Calu3 (cell line): Measurements from ENCODE around the gene NOTO. TPM values are rescaled to one million over a fixed set of nuclear protein-coding genes. Genes with fewer than 3 reads are reported as not detected.

Source experiments
- BruUV-seq: library from RNA; stranded (reverse); fragments of 400-500 nt; replicated peaks from 2 replicates; lab custom pipeline; 2021; lab: Mats Ljungman, UMichigan
- CTCF ChIA-PET: fragments of 300-600 bp; sonication (Branson Sonifier 250); formaldehyde crosslinking; loops from one replicate; lab custom pipeline; 2022; ENCODE audit warnings: antibody characterized with exemption; lab: Charles Lee
- DNase-seq: peaks from one replicate; pipeline ENCODE4 v3.0.0; 2022
- H3K27ac Mint-ChIP-seq: one replicate; pipeline ENCODE4 v1.8.0; 2022; ENCODE audit warnings: mixed read lengths; ENCODE audit not compliant: unreplicated experiment
- H3K27me3 Mint-ChIP-seq: one replicate; pipeline ENCODE4 v1.8.0; 2022; ENCODE audit warnings: mixed read lengths; ENCODE audit not compliant: unreplicated experiment
- H3K36me3 Mint-ChIP-seq: one replicate; pipeline ENCODE4 v1.8.0; 2022; ENCODE audit warnings: mild to moderate bottlenecking, moderate library complexity, mixed read lengths; ENCODE audit not compliant: insufficient read depth, unreplicated experiment
- H3K4me1 Mint-ChIP-seq: one replicate; pipeline ENCODE4 v1.8.0; 2022; ENCODE audit warnings: mild to moderate bottlenecking, low read depth, mixed read lengths; ENCODE audit not compliant: unreplicated experiment
- H3K4me3 Mint-ChIP-seq: one replicate; pipeline ENCODE4 v1.8.0; 2022; ENCODE audit warnings: mild to moderate bottlenecking, low read depth, moderate library complexity, mixed read lengths; ENCODE audit not compliant: unreplicated experiment
- H3K9me3 Mint-ChIP-seq: one replicate; pipeline ENCODE4 v1.8.0; 2022; ENCODE audit warnings: low read depth, mixed read lengths; ENCODE audit not compliant: unreplicated experiment
- intact Hi-C: fragments of 100-400 bp; cut with micrococcal nuclease; formaldehyde crosslinking; loops from one replicate; pipeline ENCODE4 v1.10.0; 2022; ENCODE audit not compliant: unreplicated experiment
- total RNA-seq: library from RNA; stranded (reverse); gene quantifications from 2 replicates; pipeline ENCODE4 v1.2.3, GENCODE V29; 2022
- TF ChIP-seq, protein P1 (sequence below): fragments of 200-600 bp; IDR thresholded peaks from one replicate; pipeline ENCODE4 v1.8.0; 2022; ENCODE audit warnings: antibody characterized with exemption; ENCODE audit not compliant: unreplicated experiment

The NOTO gene
- total RNA-seq, 1 experiment from 2014 or later = not detected

DNA sequence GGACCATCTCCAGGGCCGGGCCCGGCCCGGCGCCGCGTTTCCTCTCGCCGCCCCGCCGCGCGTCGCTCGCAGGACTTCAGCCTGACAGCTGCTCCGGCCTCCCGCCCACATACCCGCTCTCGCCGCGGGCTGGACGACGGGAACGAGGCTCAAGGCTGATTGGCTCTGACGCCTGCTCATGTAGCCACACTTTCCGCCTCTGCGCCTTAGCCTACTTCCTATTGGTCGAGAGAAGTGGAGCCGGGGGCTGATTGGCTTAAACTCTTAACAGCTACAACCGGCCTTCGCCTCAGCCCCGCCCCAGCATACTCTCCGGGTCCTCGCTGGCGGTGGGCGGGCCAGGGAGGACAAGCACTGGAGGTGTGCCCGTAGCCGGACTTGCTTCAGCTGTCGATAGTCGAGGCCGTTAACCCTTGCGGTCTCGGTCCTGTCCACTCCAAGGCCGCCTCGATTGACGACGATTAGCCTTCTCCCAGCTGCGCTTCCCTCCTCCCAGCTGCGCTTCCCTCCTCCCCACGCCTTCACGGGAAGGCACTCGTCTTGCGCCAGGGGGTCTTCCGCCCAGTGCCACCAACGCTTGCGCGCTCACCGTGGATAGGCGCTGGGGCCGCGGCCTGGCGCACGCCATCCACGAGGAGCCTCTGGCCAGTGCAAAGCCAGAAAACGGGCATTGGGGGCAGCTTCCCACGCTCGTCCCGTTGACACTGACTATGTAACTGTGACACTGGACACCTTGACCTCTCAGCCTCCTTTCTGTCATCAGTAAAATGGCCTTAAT, 31.0 kb downstream of the NOTO start, which contains the start of gene PRADC1:
TSS of gene PRADC1 (minus strand) at position 86 of the 778 bp plus-strand sequence. CDS start at position 7, 79 bp downstream.
- TF ChIP-seq, protein P1, sequence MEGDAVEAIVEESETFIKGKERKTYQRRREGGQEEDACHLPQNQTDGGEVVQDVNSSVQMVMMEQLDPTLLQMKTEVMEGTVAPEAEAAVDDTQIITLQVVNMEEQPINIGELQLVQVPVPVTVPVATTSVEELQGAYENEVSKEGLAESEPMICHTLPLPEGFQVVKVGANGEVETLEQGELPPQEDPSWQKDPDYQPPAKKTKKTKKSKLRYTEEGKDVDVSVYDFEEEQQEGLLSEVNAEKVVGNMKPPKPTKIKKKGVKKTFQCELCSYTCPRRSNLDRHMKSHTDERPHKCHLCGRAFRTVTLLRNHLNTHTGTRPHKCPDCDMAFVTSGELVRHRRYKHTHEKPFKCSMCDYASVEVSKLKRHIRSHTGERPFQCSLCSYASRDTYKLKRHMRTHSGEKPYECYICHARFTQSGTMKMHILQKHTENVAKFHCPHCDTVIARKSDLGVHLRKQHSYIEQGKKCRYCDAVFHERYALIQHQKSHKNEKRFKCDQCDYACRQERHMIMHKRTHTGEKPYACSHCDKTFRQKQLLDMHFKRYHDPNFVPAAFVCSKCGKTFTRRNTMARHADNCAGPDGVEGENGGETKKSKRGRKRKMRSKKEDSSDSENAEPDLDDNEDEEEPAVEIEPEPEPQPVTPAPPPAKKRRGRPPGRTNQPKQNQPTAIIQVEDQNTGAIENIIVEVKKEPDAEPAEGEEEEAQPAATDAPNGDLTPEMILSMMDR = no peak
- peak; percentile 96 for DNase-seq
- H3K27ac Mint-ChIP-seq = peak within 1 kb of the TSS; percentile 97
- peaks cover 26% of the 10 kb centered on the region for H3K4me1 Mint-ChIP-seq
- no TSS peak for BruUV-seq
- intact Hi-C loops = no loop called here
- H3K27me3 Mint-ChIP-seq = no peaks in the 10 kb centered on the region
- peaks cover 54% of the 10 kb centered on the region for H3K36me3 Mint-ChIP-seq
- peak within 1 kb of the TSS; percentile 92 for H3K4me3 Mint-ChIP-seq
- CTCF ChIA-PET = interaction anchor here (0.6 to 2.6 kb wide), 8 partner anchors 14 to 289 kb away, joined by 3 to 10 read pairs (median 4); no protein-coding TSS in a partner anchor
- no peaks in the 10 kb centered on the region for H3K9me3 Mint-ChIP-seq

DNA sequence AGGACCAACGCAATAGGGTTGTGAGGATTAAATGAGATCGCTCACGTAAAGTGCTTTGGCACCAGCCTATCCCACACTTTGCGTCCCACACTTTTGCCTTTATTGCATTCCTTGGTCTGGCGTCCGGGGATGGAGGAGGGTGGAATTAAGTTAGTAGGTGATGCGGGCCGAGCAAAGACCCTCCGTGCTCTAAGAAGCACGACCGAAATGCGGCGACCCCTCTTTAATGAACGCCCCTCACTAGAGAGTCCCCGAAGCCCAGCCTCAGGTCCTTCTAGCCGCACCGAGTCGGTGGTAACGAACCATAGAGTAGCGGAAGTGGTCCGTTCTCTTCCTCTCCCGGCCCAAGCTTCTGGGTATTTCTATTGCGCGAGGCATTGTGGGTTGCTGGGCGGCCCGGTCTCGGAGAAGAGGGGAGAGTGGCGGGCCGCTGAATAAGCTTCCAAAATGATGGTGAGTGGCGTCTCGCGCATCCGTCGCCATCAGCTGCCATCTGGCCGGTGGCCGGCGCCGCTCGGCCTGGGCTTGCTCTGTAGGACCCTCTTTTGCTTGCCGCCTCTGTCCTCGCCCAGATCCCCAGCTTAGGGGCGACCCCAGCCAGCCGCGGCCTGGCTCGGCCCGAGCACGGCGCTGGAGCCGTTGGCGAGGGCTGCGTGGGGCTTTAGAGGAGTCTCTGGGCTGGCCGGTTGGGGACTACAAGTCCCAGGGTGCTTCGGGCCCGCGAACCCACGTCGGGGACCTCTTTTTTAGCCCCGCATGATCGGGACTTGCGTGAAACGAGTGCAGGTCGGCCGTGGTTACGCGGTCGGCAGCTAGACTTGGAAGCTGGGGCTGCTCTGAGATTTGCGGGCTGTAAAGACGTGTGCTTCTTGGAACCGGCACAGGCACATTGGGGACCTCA, 31.8 kb downstream of the NOTO start, which contains the start of gene CCT7:
TSS of gene CCT7 (plus strand) at position 377 of the 901 bp plus-strand sequence. CDS start at position 448, 71 bp downstream.
- Mint-ChIP-seq H3K9me3 (no peaks in the 10 kb centered on the region), H3K4me1 (peaks cover 26% of the 10 kb centered on the region), H3K4me3 (peak within 1 kb of the TSS; percentile 92), H3K36me3 (peaks cover 53% of the 10 kb centered on the region), H3K27ac (peak within 1 kb of the TSS; percentile 97), H3K27me3 (no peaks in the 10 kb centered on the region)
- TSS peak; percentile 48 for BruUV-seq
- DNase-seq = peak; percentile 79
- CTCF ChIA-PET = interaction anchor here (0.6 to 2.6 kb wide), 7 partner anchors 9 to 288 kb away, joined by 4 to 10 read pairs (median 4); no protein-coding TSS in a partner anchor
- intact Hi-C loops = no loop called here
- TF ChIP-seq, protein P1 = no peak

DNA sequence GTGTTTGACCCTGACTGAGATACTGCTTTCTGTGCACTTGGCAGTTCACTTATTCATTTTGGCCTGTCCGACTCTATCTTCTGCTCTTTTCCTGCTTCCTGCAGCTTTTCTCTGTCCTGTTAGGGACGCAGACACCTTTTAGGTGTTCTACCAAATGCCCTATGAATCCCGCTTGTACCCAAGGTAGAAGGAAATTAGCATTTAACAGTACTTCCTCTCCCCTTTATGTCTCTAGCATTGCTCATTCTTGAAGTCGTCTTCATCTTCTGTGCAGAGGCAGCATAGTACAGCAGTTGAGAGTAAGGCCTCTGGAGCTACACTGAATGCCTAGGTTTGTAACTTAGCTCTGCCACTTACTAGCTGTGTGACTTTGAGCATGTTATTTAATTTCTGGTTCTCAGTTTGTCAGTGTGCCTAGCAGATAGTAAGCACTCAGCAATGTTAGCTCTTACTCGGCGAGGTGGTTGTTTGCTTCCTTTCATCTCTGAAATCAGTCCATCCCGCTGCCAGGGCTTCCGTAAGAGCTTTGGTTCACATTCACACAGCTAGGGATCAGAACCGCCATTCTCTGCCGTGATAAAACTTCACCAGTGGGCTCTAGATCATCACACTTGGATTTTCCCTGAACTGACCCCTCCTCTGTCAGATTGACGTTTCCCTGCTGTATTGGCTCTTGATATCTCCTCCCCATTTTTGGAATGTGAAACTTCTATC, 33.1 kb downstream of the NOTO start:
- peak overlapping the region; percentile 97 for H3K27ac Mint-ChIP-seq
- H3K4me3 Mint-ChIP-seq = peak overlapping the region; percentile 92
- peaks cover 54% of the 10 kb centered on the region for H3K36me3 Mint-ChIP-seq
- H3K4me1 Mint-ChIP-seq = peaks cover 26% of the 10 kb centered on the region
- no peaks in the 10 kb centered on the region for H3K9me3 Mint-ChIP-seq
- no peak for DNase-seq
- TF ChIP-seq, protein P1 = no peak
- no peaks in the 10 kb centered on the region for H3K27me3 Mint-ChIP-seq
- intact Hi-C loops = no loop called here
- CTCF ChIA-PET = interaction anchor here (1.3 kb wide), 1 partner anchor 9 kb away, joined by 4 read pairs; no protein-coding TSS in a partner anchor
- no TSS peak for BruUV-seq
